Measurements from ENCODE around the gene NRP1.

Gene NRP1

GRCh38 chr10:33277135-33277536, 57.3 kb downstream of the NRP1 start:
- no peak overlapping the region for H3K9ac ChIP-seq (ENCODE audit: low read length in 2 of 2)
- no peaks in the 10 kb centered on the region for H3K36me3 ChIP-seq (ENCODE audit: control insufficient read depth in 2 of 2, insufficient read depth in 2 of 2, low read length in 2 of 2)
- H3K27ac ChIP-seq (ENCODE audit: low read length) = no peak overlapping the region
- peaks cover 31% of the 10 kb centered on the region for H3K4me1 ChIP-seq (ENCODE audit: control insufficient read depth, insufficient read depth, low read length)
- H3K4me3 ChIP-seq (ENCODE audit: low read length in 2 of 2) = no peak overlapping the region
- H3K27me3 ChIP-seq (ENCODE audit: control insufficient read depth in 1 of 2, insufficient read depth in 2 of 2, low read length in 2 of 2) = no peaks in the 10 kb centered on the region
- no peaks in the 10 kb centered on the region for H3K9me3 ChIP-seq (ENCODE audit: control insufficient read depth in 2 of 2, low read length in 2 of 2)

GRCh38 chr10:33276282-33276923, 58.1 kb downstream of the NRP1 start:
- no peak overlapping the region for H3K27ac ChIP-seq (ENCODE audit: low read length)
- no peak overlapping the region for H3K9ac ChIP-seq (ENCODE audit: low read length in 2 of 2)
- no peaks in the 10 kb centered on the region for H3K9me3 ChIP-seq (ENCODE audit: control insufficient read depth in 2 of 2, low read length in 2 of 2)
- H3K36me3 ChIP-seq (ENCODE audit: control insufficient read depth in 2 of 2, insufficient read depth in 2 of 2, low read length in 2 of 2) = no peaks in the 10 kb centered on the region
- no peak overlapping the region for H3K4me3 ChIP-seq (ENCODE audit: low read length in 2 of 2)
- peaks cover 34% of the 10 kb centered on the region for H3K4me1 ChIP-seq (ENCODE audit: control insufficient read depth, insufficient read depth, low read length)
- no peaks in the 10 kb centered on the region for H3K27me3 ChIP-seq (ENCODE audit: control insufficient read depth in 1 of 2, insufficient read depth in 2 of 2, low read length in 2 of 2)

- H3K9me3 ChIP-seq (ENCODE audit: control insufficient read depth in 2 of 2, low read length in 2 of 2) = no peaks in the 10 kb centered on the region
- H3K4me1 ChIP-seq (ENCODE audit: control insufficient read depth, insufficient read depth, low read length) = peaks cover 28% of the 10 kb centered on the region
These were observed 60.2 kb downstream of the NRP1 start for GRCh38 chr10:33274096-33274785.

GRCh38 chr10:33273295-33274002, 61.0 kb downstream of the NRP1 start:
- H3K9ac ChIP-seq (ENCODE audit: low read length in 2 of 2) = peak overlapping the region; percentile 49 to 60
- H3K36me3 ChIP-seq (ENCODE audit: control insufficient read depth in 2 of 2, insufficient read depth in 2 of 2, low read length in 2 of 2) = peaks cover 3 to 4% of the 10 kb centered on the region in 2 donors
- H3K27ac ChIP-seq (ENCODE audit: low read length) = peak overlapping the region; percentile 80
- no peaks in the 10 kb centered on the region for H3K9me3 ChIP-seq (ENCODE audit: control insufficient read depth in 2 of 2, low read length in 2 of 2)
- H3K4me1 ChIP-seq (ENCODE audit: control insufficient read depth, insufficient read depth, low read length) = peaks cover 24% of the 10 kb centered on the region
- H3K4me3 ChIP-seq (ENCODE audit: low read length in 2 of 2) = peak overlapping the region; percentile 23 to 71
- H3K27me3 ChIP-seq (ENCODE audit: control insufficient read depth in 1 of 2, insufficient read depth in 2 of 2, low read length in 2 of 2) = no peaks in the 10 kb centered on the region

More at GRCh38 chr10:33274096-33274785, 60.2 kb downstream of the NRP1 start:
- H3K27ac ChIP-seq (ENCODE audit: low read length) = peak overlapping the region; percentile 80
- H3K36me3 ChIP-seq (ENCODE audit: control insufficient read depth in 2 of 2, insufficient read depth in 2 of 2, low read length in 2 of 2) = peaks cover 0 to 3% of the 10 kb centered on the region in 2 donors
- no peaks in the 10 kb centered on the region for H3K27me3 ChIP-seq (ENCODE audit: control insufficient read depth in 1 of 2, insufficient read depth in 2 of 2, low read length in 2 of 2)
- H3K9ac ChIP-seq (ENCODE audit: low read length in 2 of 2) = no peak overlapping the region
- peak overlapping the region in 1 of 2 donors; percentile 71 for H3K4me3 ChIP-seq (ENCODE audit: low read length in 2 of 2)

- no peaks in the 10 kb centered on the region for H3K27me3 ChIP-seq (ENCODE audit: control insufficient read depth in 1 of 2, insufficient read depth in 2 of 2, low read length in 2 of 2)
- peak overlapping the region; percentile 39 to 71 for H3K4me3 ChIP-seq (ENCODE audit: low read length in 2 of 2)
- no peaks in the 10 kb centered on the region for H3K9me3 ChIP-seq (ENCODE audit: control insufficient read depth in 2 of 2, low read length in 2 of 2)
- no peak overlapping the region for H3K27ac ChIP-seq (ENCODE audit: low read length)
- H3K9ac ChIP-seq (ENCODE audit: low read length in 2 of 2) = no peak overlapping the region
- H3K4me1 ChIP-seq (ENCODE audit: control insufficient read depth, insufficient read depth, low read length) = peaks cover 24% of the 10 kb centered on the region
- peaks cover 3 to 4% of the 10 kb centered on the region in 2 donors for H3K36me3 ChIP-seq (ENCODE audit: control insufficient read depth in 2 of 2, insufficient read depth in 2 of 2, low read length in 2 of 2)
These were observed 61.8 kb downstream of the NRP1 start for GRCh38 chr10:33272635-33273034.

GRCh38 chr10:33271969-33272583, 62.4 kb downstream of the NRP1 start:
- Histone ChIP-seq H3K27me3 (ENCODE audit: control insufficient read depth in 1 of 2, insufficient read depth in 2 of 2, low read length in 2 of 2) (no peaks in the 10 kb centered on the region), H3K4me3 (ENCODE audit: low read length in 2 of 2) (peak overlapping the region in 1 of 2 donors; percentile 39)

GRCh38 chr10:33270971-33271370, 63.5 kb downstream of the NRP1 start:
- H3K4me1 ChIP-seq (ENCODE audit: control insufficient read depth, insufficient read depth, low read length) = peaks cover 20% of the 10 kb centered on the region
- H3K9me3 ChIP-seq (ENCODE audit: control insufficient read depth in 2 of 2, low read length in 2 of 2) = no peaks in the 10 kb centered on the region
- H3K9ac ChIP-seq (ENCODE audit: low read length in 2 of 2) = no peak overlapping the region
- H3K4me3 ChIP-seq (ENCODE audit: low read length in 2 of 2) = no peak overlapping the region
- H3K36me3 ChIP-seq (ENCODE audit: control insufficient read depth in 2 of 2, insufficient read depth in 2 of 2, low read length in 2 of 2) = peaks cover 3 to 4% of the 10 kb centered on the region in 2 donors
- H3K27ac ChIP-seq (ENCODE audit: low read length) = no peak overlapping the region
- H3K27me3 ChIP-seq (ENCODE audit: control insufficient read depth in 1 of 2, insufficient read depth in 2 of 2, low read length in 2 of 2) = no peaks in the 10 kb centered on the region

More at GRCh38 chr10:33271969-33272583, 62.4 kb downstream of the NRP1 start:
- no peaks in the 10 kb centered on the region for H3K9me3 ChIP-seq (ENCODE audit: control insufficient read depth in 2 of 2, low read length in 2 of 2)
- H3K36me3 ChIP-seq (ENCODE audit: control insufficient read depth in 2 of 2, insufficient read depth in 2 of 2, low read length in 2 of 2) = peaks cover 3 to 4% of the 10 kb centered on the region in 2 donors
- H3K27ac ChIP-seq (ENCODE audit: low read length) = no peak overlapping the region
- H3K4me1 ChIP-seq (ENCODE audit: control insufficient read depth, insufficient read depth, low read length) = peaks cover 21% of the 10 kb centered on the region
- H3K9ac ChIP-seq (ENCODE audit: low read length in 2 of 2) = no peak overlapping the region

GRCh38 chr10:33267708-33268107, 66.8 kb downstream of the NRP1 start:
- no peaks in the 10 kb centered on the region for H3K27me3 ChIP-seq (ENCODE audit: control insufficient read depth in 1 of 2, insufficient read depth in 2 of 2, low read length in 2 of 2)
- peaks cover 9% of the 10 kb centered on the region for H3K4me1 ChIP-seq (ENCODE audit: control insufficient read depth, insufficient read depth, low read length)
- H3K4me3 ChIP-seq (ENCODE audit: low read length in 2 of 2) = no peak overlapping the region
- no peak overlapping the region for H3K9ac ChIP-seq (ENCODE audit: low read length in 2 of 2)
- H3K36me3 ChIP-seq (ENCODE audit: control insufficient read depth in 2 of 2, insufficient read depth in 2 of 2, low read length in 2 of 2) = peaks cover 4 to 14% of the 10 kb centered on the region in 2 donors
- H3K27ac ChIP-seq (ENCODE audit: low read length) = no peak overlapping the region
- H3K9me3 ChIP-seq (ENCODE audit: control insufficient read depth in 2 of 2, low read length in 2 of 2) = no peaks in the 10 kb centered on the region

GRCh38 chr10:33265621-33266020, 68.8 kb downstream of the NRP1 start:
- Histone ChIP-seq H3K9me3 (ENCODE audit: control insufficient read depth in 2 of 2, low read length in 2 of 2) (no peaks in the 10 kb centered on the region), H3K27me3 (ENCODE audit: control insufficient read depth in 1 of 2, insufficient read depth in 2 of 2, low read length in 2 of 2) (no peaks in the 10 kb centered on the region), H3K36me3 (ENCODE audit: control insufficient read depth in 2 of 2, insufficient read depth in 2 of 2, low read length in 2 of 2) (peaks cover 6 to 18% of the 10 kb centered on the region in 2 donors), H3K4me3 (ENCODE audit: low read length in 2 of 2) (no peak overlapping the region), H3K27ac (ENCODE audit: low read length) (no peak overlapping the region), H3K9ac (ENCODE audit: low read length in 2 of 2) (no peak overlapping the region), H3K4me1 (ENCODE audit: control insufficient read depth, insufficient read depth, low read length) (no peaks in the 10 kb centered on the region)

GRCh38 chr10:33263453-33263852, 71.0 kb downstream of the NRP1 start:
- Histone ChIP-seq H3K27ac (ENCODE audit: low read length) (no peak overlapping the region), H3K9ac (ENCODE audit: low read length in 2 of 2) (no peak overlapping the region)

More at GRCh38 chr10:33263453-33263852, 71.0 kb downstream of the NRP1 start:
- Histone ChIP-seq H3K36me3 (ENCODE audit: control insufficient read depth in 2 of 2, insufficient read depth in 2 of 2, low read length in 2 of 2) (peaks cover 3 to 15% of the 10 kb centered on the region in 2 donors), H3K4me3 (ENCODE audit: low read length in 2 of 2) (no peak overlapping the region), H3K4me1 (ENCODE audit: control insufficient read depth, insufficient read depth, low read length) (no peaks in the 10 kb centered on the region), H3K27me3 (ENCODE audit: control insufficient read depth in 1 of 2, insufficient read depth in 2 of 2, low read length in 2 of 2) (no peaks in the 10 kb centered on the region), H3K9me3 (ENCODE audit: control insufficient read depth in 2 of 2, low read length in 2 of 2) (no peaks in the 10 kb centered on the region)
